Thyroid gland (tissue), 4 donors: ENCODE results near the gene UBR7.

Source experiments
- CTCF ChIP-seq, 6 experiments: fragments of 200-600 bp in 3 of 6; fragments of 450-650 bp in 3 of 6; sonication (generic) in 3 of 6; IDR thresholded peaks; one replicate each; pipeline ENCODE4 v1.5.1; 2016 to 2019; ENCODE audit warnings: antibody characterized with exemption in 6 of 6, mild to moderate bottlenecking in 2 of 6, inconsistent platforms in 1 of 6, moderate library complexity in 1 of 6
- POLR2A ChIP-seq, 2 donors: fragments of 450-650 bp; IDR thresholded peaks; one replicate each; pipeline ENCODE4 v1.6.1; 2017; ENCODE audit warnings: antibody characterized with exemption in 2 of 2, mild to moderate bottlenecking in 2 of 2, moderate library complexity in 1 of 2

DNA sequence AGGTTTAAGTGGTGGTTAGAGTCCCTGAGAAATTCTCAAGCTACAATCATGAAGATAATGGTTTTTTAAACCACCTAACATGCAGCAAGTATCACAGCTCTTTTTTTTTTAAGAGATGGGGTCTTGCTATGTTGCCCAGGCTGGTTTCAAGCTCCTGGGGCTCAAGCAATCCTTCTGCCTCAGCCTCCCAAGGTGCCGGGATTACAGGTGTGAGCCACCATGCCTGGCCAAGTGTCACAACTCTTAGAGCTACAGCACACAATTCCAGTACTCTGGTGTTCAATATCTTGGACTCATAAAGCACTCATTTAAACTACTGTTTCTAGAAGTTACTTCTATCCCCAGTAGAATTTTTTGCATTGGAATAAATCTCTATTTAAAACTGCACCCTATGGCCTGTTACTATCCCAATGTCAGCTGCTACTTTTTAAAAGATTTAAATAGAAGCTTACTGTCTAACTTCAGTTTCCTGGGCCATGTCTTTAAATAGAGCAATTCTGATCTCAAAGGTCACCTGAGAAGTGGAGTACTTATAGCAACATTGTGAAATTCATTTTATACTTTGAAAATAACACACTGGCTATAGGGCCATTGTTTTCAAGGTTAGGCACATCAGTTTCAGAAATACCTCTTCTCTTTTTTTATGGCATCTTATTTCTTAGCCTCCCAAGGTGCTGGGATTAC lies 11.6 kb upstream of the UBR7 start:
- no peak for TF ChIP-seq CTCF (IDR thresholded peaks at IDR 0.05)
- TF ChIP-seq POLR2A (IDR thresholded peaks at IDR 0.05): no peak
